Ascending aorta (tissue), 2 donors: Measurements from ENCODE around the gene PLAAT3. TPM values are rescaled to one million over a fixed set of nuclear protein-coding genes. Genes with fewer than 3 reads are reported as not detected.

Experiments
- DNase-seq, 2 donors: peaks; one replicate each; pipeline ENCODE4 v3.0.0-alpha.2; 2019; ENCODE audit warnings: low spot score in 2 of 2
- H3K27ac ChIP-seq, 2 donors: fragments of 200-600 bp; sonication (generic); one replicate each; pipeline ENCODE4 v1.5.1; 2016 to 2017; ENCODE audit warnings: mild to moderate bottlenecking in 1 of 2
- H3K27me3 ChIP-seq: fragments of 200-600 bp; sonication (generic); one replicate; pipeline ENCODE4 v1.5.1; 2017
- H3K36me3 ChIP-seq, 2 donors: fragments of 200-600 bp; sonication (generic); one replicate each; pipeline ENCODE4 v1.5.1; 2016
- H3K4me1 ChIP-seq, 2 donors: fragments of 200-600 bp; sonication (generic); one replicate each; pipeline ENCODE4 v1.5.1; 2016 to 2017; ENCODE audit warnings: mild to moderate bottlenecking in 1 of 2
- H3K4me3 ChIP-seq, 2 donors: fragments of 200-600 bp; sonication (generic); one replicate each; pipeline ENCODE4 v1.5.1; 2016 to 2017; ENCODE audit warnings: mild to moderate bottlenecking in 1 of 2
- H3K9me3 ChIP-seq, 2 donors: fragments of 200-600 bp; sonication (generic); one replicate each; pipeline ENCODE4 v1.5.1; 2016
- CTCF ChIP-seq, 3 experiments: fragments of 200-600 bp in 2 of 3; fragments of 450-650 bp in 1 of 3; sonication (generic) in 2 of 3; IDR thresholded peaks; one replicate each; pipeline ENCODE4 v1.5.1; 2016 to 2019; ENCODE audit warnings: antibody characterized with exemption in 3 of 3, mild to moderate bottlenecking in 1 of 3, moderate library complexity in 1 of 3
- intact Hi-C: fragments of 100-400 bp; cut with DNase I; formaldehyde crosslinking; loops from one replicate; pipeline ENCODE4 v1.15.1; 2023
- total RNA-seq: library from RNA; depleted of rRNA; stranded (reverse); fragments of >200 nt; gene quantifications from one replicate; pipeline ENCODE4 v1.1.0, GENCODE V29; 2016

PLAAT3 gene
- total RNA-seq, 1 donor from 2014 or later = 21.1 TPM

GRCh38 chr11:63569570-63569969 lies 44.7 kb downstream of the PLAAT3 start:
- Histone ChIP-seq H3K4me3 (no peak overlapping the region), H3K9me3 (no peaks in the 10 kb centered on the region), H3K36me3 (peaks cover 4 to 10% of the 10 kb centered on the region in 2 donors), H3K27ac (no peak overlapping the region), H3K27me3 (no peaks in the 10 kb centered on the region), H3K4me1 (peaks cover 0 to 12% of the 10 kb centered on the region in 2 donors)
- TF ChIP-seq CTCF (IDR thresholded peaks at IDR 0.05) = no peak
- DNase-seq = no peak
- intact Hi-C loops = no loop called here

DNA sequence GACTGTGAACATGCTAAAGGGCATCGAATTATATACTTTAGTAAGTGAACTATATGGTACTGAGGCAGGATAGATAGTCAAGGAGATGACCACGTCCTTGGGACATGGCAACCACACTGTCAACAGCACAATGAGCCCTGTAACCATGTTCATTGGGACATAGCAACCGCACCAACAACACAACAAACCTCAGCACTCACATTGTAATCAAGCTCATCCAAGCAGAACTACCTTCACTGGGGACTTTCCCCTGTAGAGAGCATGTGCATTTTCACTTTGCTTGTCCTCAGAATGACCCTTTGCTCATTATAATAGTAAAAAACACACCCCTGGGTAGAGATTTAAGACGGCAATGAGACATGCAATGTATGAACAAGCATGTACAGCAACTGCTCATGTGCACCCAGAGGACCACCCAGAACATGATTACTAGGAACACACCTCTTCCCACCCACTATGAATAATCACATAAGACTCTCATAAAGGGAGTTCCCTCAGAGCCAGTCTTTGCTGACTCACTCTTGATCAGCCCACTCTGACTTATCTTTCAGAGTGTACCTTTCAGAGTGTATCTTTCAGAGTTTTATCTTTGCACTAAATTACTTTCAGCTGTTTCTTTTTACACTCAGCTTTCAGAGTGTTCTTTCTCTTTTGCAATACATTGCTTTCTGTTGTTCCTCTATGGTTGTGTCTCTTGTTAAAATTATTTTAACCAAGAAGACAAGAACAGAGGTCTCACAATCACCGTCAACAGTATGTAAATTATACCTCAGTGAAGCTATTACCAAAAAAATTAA lies 47.0 kb downstream of the PLAAT3 start:
- H3K27ac ChIP-seq = no peak overlapping the region
- no peaks in the 10 kb centered on the region for H3K9me3 ChIP-seq
- no peak for TF ChIP-seq CTCF (IDR thresholded peaks at IDR 0.05)
- peaks cover 0 to 4% of the 10 kb centered on the region in 2 donors for H3K4me1 ChIP-seq
- no peak overlapping the region for H3K4me3 ChIP-seq
- DNase-seq = no peak
- H3K27me3 ChIP-seq = no peaks in the 10 kb centered on the region
- H3K36me3 ChIP-seq = no peaks in the 10 kb centered on the region
- intact Hi-C loops = no loop called here

DNA sequence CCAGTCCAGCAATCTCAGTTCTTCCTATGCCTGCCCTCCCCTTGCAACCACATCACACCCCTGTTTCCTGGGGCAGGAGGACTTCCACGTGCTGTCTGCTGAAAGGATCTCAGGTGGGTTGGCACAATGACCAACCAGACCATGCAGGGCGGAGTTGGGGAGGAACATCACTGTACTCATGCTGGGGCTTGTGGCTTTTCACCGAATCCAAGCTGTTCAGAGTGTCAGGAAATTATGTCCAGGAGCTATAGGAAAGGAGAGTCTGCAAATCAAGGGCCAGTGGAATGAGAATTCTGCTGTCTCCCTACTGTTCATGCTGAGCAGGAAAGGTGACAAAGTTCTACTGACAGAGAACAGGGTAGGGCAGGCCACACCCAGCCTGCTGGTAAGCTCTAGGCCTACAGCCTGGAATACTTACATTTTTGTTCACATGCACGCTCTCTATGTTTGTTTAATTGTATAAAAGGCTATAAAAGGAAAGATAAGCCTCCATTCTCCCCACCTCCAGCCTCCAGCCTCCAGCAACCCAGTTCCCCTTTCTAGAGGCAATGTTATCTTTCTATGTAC lies 49.4 kb downstream of the PLAAT3 start:
- no peak overlapping the region for H3K27ac ChIP-seq
- no peak for DNase-seq
- no peaks in the 10 kb centered on the region for H3K36me3 ChIP-seq
- H3K4me3 ChIP-seq = no peak overlapping the region
- no peaks in the 10 kb centered on the region for H3K9me3 ChIP-seq
- intact Hi-C loops = no loop called here
- no peak for TF ChIP-seq CTCF (IDR thresholded peaks at IDR 0.05)
- peaks cover 0 to 11% of the 10 kb centered on the region in 2 donors for H3K4me1 ChIP-seq
- no peaks in the 10 kb centered on the region for H3K27me3 ChIP-seq

DNA sequence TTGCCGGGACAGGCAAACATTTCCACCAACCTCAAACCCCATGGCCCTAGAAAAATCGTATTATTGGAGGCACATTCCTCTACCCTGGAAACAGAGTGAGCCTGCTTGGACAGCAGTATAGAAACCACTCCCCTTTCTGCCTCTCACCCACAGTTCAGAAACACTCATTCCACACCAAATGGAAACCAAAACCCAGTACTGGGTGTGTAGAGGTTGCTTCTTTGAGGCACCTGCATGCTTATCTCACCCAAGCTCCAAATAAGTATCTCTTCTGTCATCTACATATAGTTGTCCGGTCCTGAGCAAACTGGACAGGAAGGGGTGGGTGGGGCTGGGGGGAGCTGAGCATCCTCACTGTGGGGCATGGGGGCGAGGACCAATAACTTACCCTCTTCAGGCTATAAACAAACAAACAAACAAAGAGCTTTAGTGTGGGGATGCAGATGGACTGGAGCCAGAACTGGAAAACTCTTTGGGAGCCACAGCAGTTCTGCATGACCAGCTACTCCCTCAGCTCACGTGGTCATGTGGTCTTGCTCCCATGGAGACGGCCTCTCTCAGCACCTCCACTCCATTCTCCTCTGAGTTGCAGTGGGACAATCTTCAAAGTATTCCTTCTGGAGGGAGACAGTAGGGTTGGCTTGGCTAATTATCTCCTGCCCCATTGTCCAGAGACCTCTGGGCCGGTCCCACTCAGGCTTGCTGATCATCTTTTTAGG lies 50.0 kb downstream of the PLAAT3 start:
- intact Hi-C loops = no loop called here
- H3K27ac ChIP-seq = no peak overlapping the region
- no peaks in the 10 kb centered on the region for H3K9me3 ChIP-seq
- H3K36me3 ChIP-seq = no peaks in the 10 kb centered on the region
- H3K4me1 ChIP-seq = peaks cover 0 to 11% of the 10 kb centered on the region in 2 donors
- DNase-seq = no peak
- H3K27me3 ChIP-seq = no peaks in the 10 kb centered on the region
- TF ChIP-seq CTCF (IDR thresholded peaks at IDR 0.05) = no peak
- no peak overlapping the region for H3K4me3 ChIP-seq

DNA sequence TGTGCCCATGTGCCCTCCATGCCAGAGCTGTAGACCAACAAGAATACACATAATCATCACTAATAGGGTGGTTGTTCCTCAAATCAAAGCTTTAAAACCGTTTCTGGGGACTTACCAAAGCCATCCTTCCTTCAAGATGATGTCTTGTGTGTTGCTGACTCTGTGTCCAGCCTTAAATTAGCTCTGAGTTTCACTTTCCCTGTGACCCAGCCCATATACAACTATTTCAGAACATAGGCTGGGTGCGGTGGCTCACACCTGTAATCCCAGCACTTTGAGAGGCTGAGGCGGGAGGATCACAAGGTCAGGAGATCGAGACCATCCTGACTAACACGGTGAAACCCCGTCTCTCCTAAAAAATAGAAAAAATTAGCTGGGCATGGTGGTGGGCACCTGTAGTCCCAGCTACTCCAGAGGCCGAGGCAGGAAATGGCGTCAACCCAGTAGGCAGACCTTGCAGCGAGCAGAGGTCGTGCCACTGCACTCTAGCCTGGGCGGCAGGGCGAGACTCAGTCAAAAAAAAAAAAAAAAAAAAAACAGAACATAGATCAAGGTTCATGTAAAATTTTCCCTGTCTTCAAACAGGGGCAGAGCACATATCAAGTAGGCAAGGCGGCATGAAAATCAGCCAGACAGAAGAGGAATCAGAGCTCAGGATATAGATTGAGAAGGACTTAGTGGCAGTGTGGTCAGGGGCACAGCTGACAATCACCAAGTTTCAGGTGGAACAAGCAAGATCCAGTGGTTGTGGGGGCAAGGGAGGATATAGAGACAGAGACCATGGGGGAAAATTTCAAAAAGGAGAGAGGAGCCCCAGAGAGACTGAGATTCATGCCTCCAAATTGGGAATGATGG lies 50.8 kb downstream of the PLAAT3 start, which contains the start of gene PLAAT2:
PLAAT2 (minus strand) TSS at position 179 of the 855 bp plus-strand sequence; CDS start at position 124, 55 bp downstream.
- Histone ChIP-seq H3K36me3 (no peaks in the 10 kb centered on the region), H3K4me1 (peaks cover 0 to 11% of the 10 kb centered on the region in 2 donors), H3K27ac (no peak within 1 kb of the TSS), H3K27me3 (no peaks in the 10 kb centered on the region), H3K9me3 (no peaks in the 10 kb centered on the region), H3K4me3 (no peak within 1 kb of the TSS)
- DNase-seq = no peak
- no peak for TF ChIP-seq CTCF (IDR thresholded peaks at IDR 0.05)
- intact Hi-C loops = no loop called here
